GM23338 (cell line): ENCODE results near the gene FAM32A. TPM values are rescaled to one million over a fixed set of nuclear protein-coding genes. Genes with fewer than 3 reads are reported as not detected.

Experiments
- ATAC-seq: fragments of 200-7000 bp; cut with Tn5 transposase; 3 replicates; pipeline ENCODE4 v1.9.1; 2020
- DNase-seq: peaks from one replicate; pipeline ENCODE4 v3.0.0-alpha.2; 2015; ENCODE audit warnings: low spot score
- H2AFZ ChIP-seq: fragments of 200-600 bp; sonication (generic); 2 replicates; pipeline ENCODE4 v1.8.0; 2016; ENCODE audit warnings: antibody characterized with exemption, mild to moderate bottlenecking, moderate library complexity
- H3F3A ChIP-seq: fragments of 200-600 bp; sonication (generic); replicated peaks from 2 replicates; pipeline ENCODE4 v1.8.0; 2017; ENCODE audit warnings: antibody characterized with exemption, mixed run types, low read depth
- H3K27ac ChIP-seq: fragments of 200-600 bp; sonication (generic); 2 replicates; pipeline ENCODE4 v1.6.1; 2016; ENCODE audit warnings: low read depth
- H3K27me3 ChIP-seq: fragments of 200-600 bp; sonication (generic); 2 replicates; pipeline ENCODE4 v1.8.0; 2016; ENCODE audit warnings: mild to moderate bottlenecking, mixed run types, moderate library complexity; ENCODE audit not compliant: insufficient read depth
- H3K36me3 ChIP-seq: fragments of 200-600 bp; sonication (generic); 2 replicates; pipeline ENCODE4 v1.8.0; 2016; ENCODE audit warnings: mild to moderate bottlenecking; ENCODE audit not compliant: insufficient read depth
- H3K4me1 ChIP-seq: fragments of 200-600 bp; sonication (generic); 2 replicates; pipeline ENCODE4 v1.8.0; 2016; ENCODE audit warnings: mild to moderate bottlenecking, moderate library complexity; ENCODE audit not compliant: insufficient read depth
- H3K4me2 ChIP-seq: fragments of 200-600 bp; sonication (generic); 2 replicates; pipeline ENCODE4 v1.7.1; 2017; ENCODE audit warnings: mixed run types
- H3K4me3 ChIP-seq: fragments of 200-600 bp; sonication (generic); 2 replicates; pipeline ENCODE4 v1.6.1; 2016; ENCODE audit warnings: mixed run types
- H3K79me2 ChIP-seq: fragments of 200-600 bp; sonication (generic); replicated peaks from 2 replicates; pipeline ENCODE4 v1.8.0; 2017; ENCODE audit warnings: mild to moderate bottlenecking; ENCODE audit not compliant: insufficient read depth
- H3K9me2 ChIP-seq: fragments of 200-600 bp; sonication (generic); 2 replicates; pipeline ENCODE4 v1.8.0; 2017; ENCODE audit not compliant: insufficient read depth
- H4K20me1 ChIP-seq: fragments of 200-600 bp; sonication (generic); replicated peaks from 2 replicates; pipeline ENCODE4 v1.8.0; 2017; ENCODE audit warnings: mild to moderate bottlenecking; ENCODE audit not compliant: insufficient read depth
- H3K27ac Mint-ChIP-seq: 2 replicates; pipeline ENCODE4 v1.8.0; 2020; ENCODE audit warnings: inconsistent platforms, mild to moderate bottlenecking, moderate library complexity, mixed read lengths
- H3K27me3 Mint-ChIP-seq: 3 replicates; pipeline ENCODE4 v1.8.0; 2022; ENCODE audit warnings: low read depth, mild to moderate bottlenecking, moderate library complexity, mixed read lengths, inconsistent platforms; ENCODE audit not compliant: insufficient read depth, poor library complexity
- H3K36me3 Mint-ChIP-seq: 3 replicates; pipeline ENCODE4 v1.8.0; 2021; ENCODE audit warnings: low read depth, mild to moderate bottlenecking, inconsistent platforms, moderate library complexity, mixed read lengths
- H3K4me1 Mint-ChIP-seq: 3 replicates; pipeline ENCODE4 v1.8.0; 2020; ENCODE audit warnings: mild to moderate bottlenecking, inconsistent platforms, mixed read lengths
- H3K4me3 Mint-ChIP-seq: 3 replicates; pipeline ENCODE4 v1.8.0; 2021; ENCODE audit warnings: moderate library complexity, mild to moderate bottlenecking, inconsistent platforms, mixed read lengths
- H3K9me3 Mint-ChIP-seq: 3 replicates; pipeline ENCODE4 v1.8.0; 2020; ENCODE audit warnings: moderate library complexity, mild to moderate bottlenecking, inconsistent platforms, mixed read lengths
- CREB1 ChIP-seq: fragments of 250-450 bp; sonication (Bioruptor Pico); IDR thresholded peaks from 2 replicates; pipeline ENCODE4 v1.5.0; 2020; ENCODE audit warnings: low read depth, mild to moderate bottlenecking, moderate library complexity
- EZH2 ChIP-seq: fragments of 200-600 bp; sonication (generic); IDR thresholded peaks from one replicate; pipeline ENCODE4 v1.8.0; 2017; ENCODE audit warnings: antibody characterized with exemption, mild to moderate bottlenecking, low read depth; ENCODE audit not compliant: unreplicated experiment
- EZH2phosphoT487 ChIP-seq: fragments of 200-600 bp; sonication (generic); IDR thresholded peaks from one replicate; pipeline ENCODE4 v1.8.1; 2018; ENCODE audit warnings: antibody characterized with exemption; ENCODE audit not compliant: unreplicated experiment
- JUNB ChIP-seq: IDR thresholded peaks from one replicate; pipeline ENCODE4 v1.6.1; 2016; ENCODE audit warnings: antibody characterized with exemption; ENCODE audit not compliant: unreplicated experiment
- NANOG ChIP-seq: IDR thresholded peaks from 2 replicates; pipeline ENCODE4 v1.6.1; 2016; ENCODE audit warnings: antibody characterized with exemption, borderline replicate concordance
- POLR2AphosphoS5 ChIP-seq: IDR thresholded peaks from 2 replicates; pipeline ENCODE4 v1.6.1; 2016; ENCODE audit warnings: antibody characterized with exemption, low read depth
- REST ChIP-seq: IDR thresholded peaks from one replicate; pipeline ENCODE4 v1.6.1; 2018; ENCODE audit warnings: antibody characterized with exemption; ENCODE audit not compliant: unreplicated experiment
- STAT1 ChIP-seq: IDR thresholded peaks from one replicate; pipeline ENCODE4 v1.6.1; 2016; ENCODE audit warnings: antibody characterized with exemption; ENCODE audit not compliant: unreplicated experiment
- ZNF114 ChIP-seq: fragments of 250-450 bp; sonication (Bioruptor Pico); IDR thresholded peaks from 2 replicates; pipeline ENCODE4 v1.5.0; 2020; ENCODE audit warnings: mild to moderate bottlenecking, moderate library complexity
- ZNF462 ChIP-seq: fragments of 250-450 bp; sonication (Bioruptor Pico); IDR thresholded peaks from 2 replicates; pipeline ENCODE4 v1.5.0; 2020; ENCODE audit warnings: mild to moderate bottlenecking, moderate library complexity
- polyA plus RNA-seq: library from polyadenylated mRNA; unstranded; fragments of >200 nt; fragmentation: Nextera tagmentation; extraction: Ambion mirVana; gene quantifications from 2 replicates; pipeline ENCODE4 v1.2.1, GENCODE V29; 2016
- total RNA-seq: library from RNA; depleted of rRNA; stranded (reverse); fragments of >200 nt; shearing (Covaris generic); gene quantifications from 2 replicates; pipeline ENCODE4 v1.2.3, GENCODE V29; 2014
- TF ChIP-seq, protein P1 (sequence below), 2 experiments: fragments of 200-600 bp in 1 of 2; sonication (generic) in 1 of 2; conservative IDR thresholded peaks; 2 replicates each; pipeline versions ENCODE4 v1.5.1 to v1.6.1; 2016 to 2017; ENCODE audit warnings: antibody characterized with exemption in 2 of 2, low read depth in 2 of 2, mild to moderate bottlenecking in 2 of 2, moderate library complexity in 1 of 2

Gene FAM32A
- total and polyA plus RNA-seq, 2 experiments from 2014 or later, result 58.2 to 67.3 TPM

GRCh38 chr19:16188521-16188920 is 3.3 kb downstream of the FAM32A start (continued):
- TF ChIP-seq ZNF114 (CRISPR knock-in tag) (no peak), STAT1 (no peak), REST (no peak)

- H3K4me3 Mint-ChIP-seq, result no peak overlapping the region
- H3K36me3 ChIP-seq, result no peaks in the 10 kb centered on the region; the same call in 1 of the 2 replicates
- no peak overlapping the region for H3K27ac ChIP-seq
- H3K4me1 ChIP-seq, result no peaks in the 10 kb centered on the region
- no peak overlapping the region for H2AFZ ChIP-seq
- peaks cover 47% of the 10 kb centered on the region for H3K36me3 Mint-ChIP-seq
- no peaks in the 10 kb centered on the region for H3K9me2 ChIP-seq
- H3K4me1 Mint-ChIP-seq, result peaks cover 7% of the 10 kb centered on the region
- H4K20me1 ChIP-seq, result peaks cover 4% of the 10 kb centered on the region; the same call in 1 of the 2 replicates
- H3K4me2 ChIP-seq, result no peak overlapping the region
- H3K27me3 Mint-ChIP-seq, result peaks cover 8% of the 10 kb centered on the region
- no peak overlapping the region for H3K27ac Mint-ChIP-seq
- no peaks in the 10 kb centered on the region for H3F3A ChIP-seq
- H3K9me3 Mint-ChIP-seq, result no peaks in the 10 kb centered on the region
- H3K27me3 ChIP-seq, result no peaks in the 10 kb centered on the region
- DNase-seq, result no peak
- no peak overlapping the region for H3K4me3 ChIP-seq
- H3K79me2 ChIP-seq, result peaks cover 15% of the 10 kb centered on the region
- no peak for ATAC-seq
- TF ChIP-seq ZNF462 (no peak), POLR2AphosphoS5 (no peak), JUNB (no peak), ZNF114 (CRISPR knock-in tag) (no peak), NANOG (no peak), STAT1 (no peak), EZH2phosphoT487 (no peak), EZH2 (no peak), CREB1 (CRISPR knock-in tag) (no peak)
- TF ChIP-seq, protein P1, sequence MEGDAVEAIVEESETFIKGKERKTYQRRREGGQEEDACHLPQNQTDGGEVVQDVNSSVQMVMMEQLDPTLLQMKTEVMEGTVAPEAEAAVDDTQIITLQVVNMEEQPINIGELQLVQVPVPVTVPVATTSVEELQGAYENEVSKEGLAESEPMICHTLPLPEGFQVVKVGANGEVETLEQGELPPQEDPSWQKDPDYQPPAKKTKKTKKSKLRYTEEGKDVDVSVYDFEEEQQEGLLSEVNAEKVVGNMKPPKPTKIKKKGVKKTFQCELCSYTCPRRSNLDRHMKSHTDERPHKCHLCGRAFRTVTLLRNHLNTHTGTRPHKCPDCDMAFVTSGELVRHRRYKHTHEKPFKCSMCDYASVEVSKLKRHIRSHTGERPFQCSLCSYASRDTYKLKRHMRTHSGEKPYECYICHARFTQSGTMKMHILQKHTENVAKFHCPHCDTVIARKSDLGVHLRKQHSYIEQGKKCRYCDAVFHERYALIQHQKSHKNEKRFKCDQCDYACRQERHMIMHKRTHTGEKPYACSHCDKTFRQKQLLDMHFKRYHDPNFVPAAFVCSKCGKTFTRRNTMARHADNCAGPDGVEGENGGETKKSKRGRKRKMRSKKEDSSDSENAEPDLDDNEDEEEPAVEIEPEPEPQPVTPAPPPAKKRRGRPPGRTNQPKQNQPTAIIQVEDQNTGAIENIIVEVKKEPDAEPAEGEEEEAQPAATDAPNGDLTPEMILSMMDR (conservative IDR thresholded peaks at IDR 0.05; ENCODE audit: low read depth in 2 of 2), result no peak
Observed at GRCh38 chr19:16190198-16190597, 5.0 kb downstream of the FAM32A start.
